Endometrial microvascular endothelial cells (primary cell): ENCODE results near the gene RASGEF1C. TPM values are rescaled to one million over a fixed set of nuclear protein-coding genes. Genes with fewer than 3 reads are reported as not detected.

Experiments used
- in situ Hi-C: cut with HindIII; loops from 2 replicates; pipeline ENCODE4 v1.10.0; 2017; ENCODE audit warnings: low sequenced_read_pairs, low pct_unique_long_range_greater_than_20kb; ENCODE audit errors: inconsistent ontology term
- total RNA-seq: library from RNA; depleted of rRNA; stranded (reverse); fragments of >200 nt; gene quantifications from one replicate; pipeline ENCODE4 v1.2.3, GENCODE V29; 2015; ENCODE audit errors: inconsistent ontology term

RASGEF1C gene
- total RNA-seq, 1 donor from 2014 or later, result not detected

GRCh38 chr5:180141068-180141660 lies 67.8 kb downstream of the RASGEF1C start:
- in situ Hi-C loops, result no loop called here

- in situ Hi-C loops, result no loop called here
Measured at GRCh38 chr5:180140571-180140970, 68.4 kb downstream of the RASGEF1C start.

- in situ Hi-C loops, result no loop called here
Measured at GRCh38 chr5:180140079-180140554, 68.9 kb downstream of the RASGEF1C start.

- in situ Hi-C loops, result no loop called here
Measured at GRCh38 chr5:180139731-180140055, 69.3 kb downstream of the RASGEF1C start.

- in situ Hi-C loops, result no loop called here
Measured at GRCh38 chr5:180138976-180139730, 69.9 kb downstream of the RASGEF1C start.

GRCh38 chr5:180138214-180138975 lies 70.6 kb downstream of the RASGEF1C start:
- in situ Hi-C loops, result no loop called here

- in situ Hi-C loops, result no loop called here
Measured at GRCh38 chr5:180137401-180138213, 71.4 kb downstream of the RASGEF1C start.

- in situ Hi-C loops, result no loop called here
Measured at GRCh38 chr5:180136630-180137381, 72.2 kb downstream of the RASGEF1C start.

- in situ Hi-C loops, result no loop called here
Measured at GRCh38 chr5:180135967-180136629, 72.9 kb downstream of the RASGEF1C start.

GRCh38 chr5:180135128-180135955 lies 73.7 kb downstream of the RASGEF1C start:
- in situ Hi-C loops, result no loop called here

GRCh38 chr5:180133971-180134508 lies 75.0 kb downstream of the RASGEF1C start:
- in situ Hi-C loops, result no loop called here

GRCh38 chr5:180133551-180133950 lies 75.5 kb downstream of the RASGEF1C start:
- in situ Hi-C loops, result no loop called here

- in situ Hi-C loops, result no loop called here
Measured at GRCh38 chr5:180133060-180133459, 76.0 kb downstream of the RASGEF1C start.

GRCh38 chr5:180130876-180131740 lies 77.9 kb downstream of the RASGEF1C start:
- in situ Hi-C loops, result no loop called here

GRCh38 chr5:180130291-180130869 lies 78.6 kb downstream of the RASGEF1C start:
- in situ Hi-C loops, result no loop called here
